WTC11 (cell line): ENCODE measurements around the gene HOXA9. TPM values are rescaled to one million over a fixed set of nuclear protein-coding genes. Genes with fewer than 3 reads are reported as not detected.

ENCODE experiments used
- ATAC-seq: fragments of 200-7000 bp; cut with Tn5 transposase; 2 replicates; pipeline ENCODE4 v1.10.0; 2021; ENCODE audit warnings: mild to moderate bottlenecking, moderate library complexity
- CTCF ChIA-PET: fragments of 300-600 bp; sonication (Branson Sonifier 250); formaldehyde crosslinking; loops from one replicate; lab custom pipeline; 2021; ENCODE audit warnings: antibody characterized with exemption; lab: Charles Lee
- POLR2A ChIA-PET: fragments of 350-600 bp; sonication (Branson Sonifier 250); formaldehyde crosslinking; loops from one replicate; lab custom pipeline; 2021; ENCODE audit warnings: antibody characterized with exemption; lab: Charles Lee
- DNase-seq: peaks from one replicate; pipeline ENCODE4 v3.0.0; 2021; ENCODE audit warnings: low spot score
- H3K27ac Mint-ChIP-seq: 2 replicates; pipeline ENCODE4 v1.8.0; 2021; ENCODE audit warnings: mixed read lengths
- H3K27me3 Mint-ChIP-seq: 2 replicates; pipeline ENCODE4 v1.8.0; 2021; ENCODE audit warnings: low read depth, mild to moderate bottlenecking, moderate library complexity, mixed read lengths
- H3K36me3 Mint-ChIP-seq: 2 replicates; pipeline ENCODE4 v1.8.0; 2021; ENCODE audit warnings: mixed read lengths
- H3K4me1 Mint-ChIP-seq: 2 replicates; pipeline ENCODE4 v1.8.0; 2022; ENCODE audit warnings: mixed read lengths
- H3K4me3 Mint-ChIP-seq: 2 replicates; pipeline ENCODE4 v1.8.0; 2021; ENCODE audit warnings: mild to moderate bottlenecking, moderate library complexity, mixed read lengths
- H3K9me3 Mint-ChIP-seq: 2 replicates; pipeline ENCODE4 v1.8.0; 2021; ENCODE audit warnings: mixed read lengths
- ARID4B ChIP-seq: sonication (generic); formaldehyde crosslinking; IDR thresholded peaks from 2 replicates; pipeline ENCODE4 v1.8.0; 2023; ENCODE audit warnings: missing genetic modification reagents, mild to moderate bottlenecking, borderline replicate concordance
- E2F1 ChIP-seq: sonication (generic); formaldehyde crosslinking; IDR thresholded peaks from 2 replicates; pipeline ENCODE4 v1.8.0; 2022; ENCODE audit warnings: mild to moderate bottlenecking, missing genetic modification reagents
- GRHL2 ChIP-seq: fragments of 250-450 bp; sonication (Bioruptor Pico); IDR thresholded peaks from 2 replicates; pipeline ENCODE4 v1.8.0; 2022; ENCODE audit warnings: mild to moderate bottlenecking, moderate library complexity; ENCODE audit not compliant: insufficient replicate concordance, severe bottlenecking
- HMGA2 ChIP-seq: fragments of 250-450 bp; sonication (Bioruptor Pico); IDR thresholded peaks from 2 replicates; pipeline ENCODE4 v1.4.0; 2021; ENCODE audit warnings: mild to moderate bottlenecking, moderate library complexity
- IRF1 ChIP-seq: sonication (generic); formaldehyde crosslinking; IDR thresholded peaks from 2 replicates; pipeline ENCODE4 v1.8.0; 2023; ENCODE audit warnings: missing genetic modification reagents
- JUN ChIP-seq: sonication (generic); formaldehyde crosslinking; IDR thresholded peaks from 2 replicates; pipeline ENCODE4 v1.8.0; 2023; ENCODE audit warnings: mild to moderate bottlenecking, missing genetic modification reagents
- KAT7 ChIP-seq: sonication (generic); formaldehyde crosslinking; IDR thresholded peaks from 2 replicates; pipeline ENCODE4 v1.8.1; 2023; ENCODE audit warnings: missing genetic modification reagents, mild to moderate bottlenecking, borderline replicate concordance
- NR1H2 ChIP-seq: sonication (generic); formaldehyde crosslinking; IDR thresholded peaks from 2 replicates; pipeline ENCODE4 v1.9.0; 2021; ENCODE audit warnings: mild to moderate bottlenecking, moderate library complexity, missing genetic modification reagents
- RORB ChIP-seq: fragments of 250-450 bp; sonication (Bioruptor Pico); IDR thresholded peaks from 2 replicates; pipeline ENCODE4 v1.9.0; 2021; ENCODE audit warnings: mild to moderate bottlenecking
- SMAD4 ChIP-seq: sonication (generic); formaldehyde crosslinking; IDR thresholded peaks from 2 replicates; pipeline ENCODE4 v1.8.0; 2022; ENCODE audit warnings: mild to moderate bottlenecking, missing genetic modification reagents
- SP1 ChIP-seq: sonication (generic); formaldehyde crosslinking; conservative IDR thresholded peaks from 2 replicates; pipeline ENCODE4 v1.8.1; 2022; ENCODE audit warnings: missing genetic modification reagents
- TEAD1 ChIP-seq: sonication (generic); formaldehyde crosslinking; IDR thresholded peaks from 2 replicates; pipeline ENCODE4 v1.8.0; 2022; ENCODE audit warnings: mild to moderate bottlenecking, missing genetic modification reagents
- ZMAT4 ChIP-seq: fragments of 250-450 bp; sonication (Bioruptor Pico); IDR thresholded peaks from 2 replicates; pipeline ENCODE4 v1.9.0; 2021; ENCODE audit warnings: mild to moderate bottlenecking
- ZNF263 ChIP-seq: sonication (generic); formaldehyde crosslinking; IDR thresholded peaks from 2 replicates; pipeline ENCODE4 v1.8.1; 2022; ENCODE audit warnings: low read depth, mild to moderate bottlenecking, moderate library complexity, missing genetic modification reagents
- ZSCAN18 ChIP-seq: fragments of 250-450 bp; sonication (Bioruptor Pico); IDR thresholded peaks from 2 replicates; pipeline ENCODE4 v2.1.2; 2022; ENCODE audit warnings: mild to moderate bottlenecking, moderate library complexity
- total RNA-seq: library from RNA; stranded (reverse); gene quantifications from 3 replicates; pipeline ENCODE4 v1.2.3, GENCODE V29; 2021
- TF ChIP-seq, protein P1 (sequence below): sonication (generic); formaldehyde crosslinking; IDR thresholded peaks from 2 replicates; pipeline ENCODE4 v1.8.1; 2023; ENCODE audit warnings: mild to moderate bottlenecking, missing genetic modification reagents, moderate library complexity
- TF ChIP-seq, protein P2 (sequence below): sonication (generic); formaldehyde crosslinking; IDR thresholded peaks from 2 replicates; pipeline ENCODE4 v1.8.0; 2022; ENCODE audit warnings: mild to moderate bottlenecking, missing genetic modification reagents
- TF ChIP-seq, protein P3 (sequence below): fragments of 250-450 bp; sonication (Bioruptor Pico); IDR thresholded peaks from 2 replicates; pipeline ENCODE4 v1.8.0; 2021; ENCODE audit warnings: mild to moderate bottlenecking

The HOXA9 gene
- total RNA-seq, 1 experiment from 2014 or later: not detected

DNA sequence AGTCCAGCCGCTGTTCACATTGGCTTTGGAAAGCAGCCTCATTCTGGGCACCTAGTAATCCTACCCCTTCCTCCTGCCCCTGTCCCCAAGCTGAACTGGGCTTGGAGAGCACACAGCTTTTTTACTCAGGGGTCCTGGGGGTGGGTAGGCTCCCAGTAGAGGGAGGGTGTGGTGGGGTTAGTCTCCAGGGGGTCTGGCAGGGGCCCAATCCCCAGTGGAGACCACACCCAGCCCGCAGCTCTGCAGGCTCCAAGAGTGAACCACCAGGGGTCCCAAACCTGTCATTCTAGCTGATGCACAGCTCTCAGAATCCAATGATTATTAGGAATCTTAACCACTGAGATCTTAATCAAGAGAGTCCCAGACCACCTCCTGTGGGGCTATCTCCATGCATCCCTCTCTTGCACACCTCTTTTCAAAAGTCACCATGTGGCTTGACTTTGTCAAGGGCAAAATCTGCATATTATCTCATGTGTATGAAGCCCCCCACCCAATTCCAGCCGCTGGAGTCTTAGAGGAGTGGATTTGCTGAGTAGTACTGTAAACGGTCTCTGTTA lies 17.0 kb upstream of the HOXA9 start:
- H3K27ac Mint-ChIP-seq: no peak overlapping the region

GRCh38 chr7:27181795-27182275 lies 16.5 kb upstream of the HOXA9 start:
- 0 out of 2 replicates have a peak, but pooled peaks cover 3% of the 10 kb centered on the region for H3K36me3 Mint-ChIP-seq
- TF ChIP-seq TEAD1 (no peak), E2F1 (CRISPR knock-in tag) (no peak), ARID4B (CRISPR knock-in tag) (no peak), GRHL2 (CRISPR knock-in tag) (no peak), SMAD4 (no peak), HMGA2 (CRISPR knock-in tag) (no peak), ZMAT4 (CRISPR knock-in tag) (no peak), KAT7 (CRISPR knock-in tag) (no peak)
- TF ChIP-seq, protein P1, sequence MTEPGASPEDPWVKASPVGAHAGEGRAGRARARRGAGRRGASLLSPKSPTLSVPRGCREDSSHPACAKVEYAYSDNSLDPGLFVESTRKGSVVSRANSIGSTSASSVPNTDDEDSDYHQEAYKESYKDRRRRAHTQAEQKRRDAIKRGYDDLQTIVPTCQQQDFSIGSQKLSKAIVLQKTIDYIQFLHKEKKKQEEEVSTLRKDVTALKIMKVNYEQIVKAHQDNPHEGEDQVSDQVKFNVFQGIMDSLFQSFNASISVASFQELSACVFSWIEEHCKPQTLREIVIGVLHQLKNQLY (CRISPR knock-in tag): no peak
- no peak overlapping the region for H3K27ac Mint-ChIP-seq
- ChIA-PET CTCF (no interaction called here), POLR2A (no interaction called here)
- peaks cover 100% of the 10 kb centered on the region for H3K27me3 Mint-ChIP-seq
- ATAC-seq (no peak), DNase-seq (no peak)
- H3K4me3 Mint-ChIP-seq: no peak overlapping the region
- no peaks in the 10 kb centered on the region for H3K9me3 Mint-ChIP-seq
- H3K4me1 Mint-ChIP-seq: peaks cover 37% of the 10 kb centered on the region

More for the DNA sequence above, 17.0 kb upstream of the HOXA9 start:
- CTCF ChIA-PET: interaction anchor here (1.7 kb wide), 1 partner anchor 14 kb away, joined by 5 read pairs; no protein-coding TSS in a partner anchor
- no peak overlapping the region for H3K4me3 Mint-ChIP-seq
- ATAC-seq (no peak), DNase-seq (no peak)
- peaks cover 100% of the 10 kb centered on the region for H3K27me3 Mint-ChIP-seq
- 0 out of 2 replicates have a peak, but pooled peaks cover 3% of the 10 kb centered on the region for H3K36me3 Mint-ChIP-seq
- POLR2A ChIA-PET: no interaction called here
- H3K4me1 Mint-ChIP-seq: peaks cover 41% of the 10 kb centered on the region
- no peak for TF ChIP-seq ZNF263 (CRISPR knock-in tag)
- no peaks in the 10 kb centered on the region for H3K9me3 Mint-ChIP-seq

DNA sequence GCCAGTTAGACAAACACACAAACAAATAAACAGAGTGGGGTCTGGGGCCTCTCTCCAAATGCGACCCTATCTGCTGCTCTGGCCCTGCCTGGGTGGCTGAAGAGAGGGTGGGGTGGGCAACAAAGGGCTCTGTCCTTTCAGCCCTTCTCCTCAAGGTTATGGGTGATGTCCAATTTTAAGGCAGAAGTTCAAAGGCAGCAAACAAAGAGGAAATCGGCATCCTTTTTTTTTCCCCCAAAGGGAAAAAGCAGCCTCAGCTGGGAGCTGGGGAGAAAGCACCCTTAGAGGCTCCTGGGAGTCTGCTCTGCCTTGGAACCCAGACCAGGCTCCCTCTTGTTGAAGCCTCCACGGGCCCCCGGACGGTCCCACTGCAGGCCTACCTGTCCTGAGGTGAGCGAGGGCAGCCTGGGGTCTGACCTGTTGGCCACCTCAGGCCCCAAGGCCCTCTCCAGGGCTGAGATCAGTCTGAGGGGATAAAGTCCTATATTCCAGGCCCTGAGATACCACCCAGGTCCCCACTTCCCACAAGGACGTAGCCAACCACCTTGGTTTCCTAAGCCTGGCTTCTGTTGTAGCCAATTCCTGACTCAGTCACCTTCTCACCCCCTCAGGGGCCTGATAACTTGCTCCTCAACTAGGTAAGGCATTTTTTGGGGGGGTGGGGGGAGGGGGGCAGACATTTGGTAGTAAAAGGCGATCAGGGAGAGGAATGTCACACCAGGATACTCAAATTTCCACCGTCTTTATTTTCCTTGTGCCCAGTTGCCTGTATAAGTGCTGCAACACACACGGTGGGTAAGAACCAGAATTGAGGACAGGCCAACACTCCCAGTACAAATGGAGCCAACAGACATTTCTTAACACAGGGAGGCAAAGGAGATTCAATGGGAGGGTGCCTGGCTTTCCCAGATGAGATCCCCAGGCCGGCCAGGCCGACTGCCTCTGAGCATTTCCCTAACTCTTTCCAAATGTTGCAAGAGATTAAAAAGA lies 15.4 kb upstream of the HOXA9 start:
- ATAC-seq (no peak), DNase-seq (no peak)
- no peak overlapping the region for H3K4me3 Mint-ChIP-seq
- H3K36me3 Mint-ChIP-seq: 0 out of 2 replicates have a peak, but pooled peaks cover under 1% of the 10 kb centered on the region
- ChIA-PET CTCF (interaction anchor here (0.6 to 2.5 kb wide), 43 partner anchors 9 to 914 kb away, joined by 3 to 34 read pairs (median 5); partner anchors contain the start of genes EVX1, HOXA1, HOXA13 and HOXA4), POLR2A (no interaction called here)
- peaks cover 32% of the 10 kb centered on the region for H3K4me1 Mint-ChIP-seq
- H3K9me3 Mint-ChIP-seq: no peaks in the 10 kb centered on the region
- H3K27ac Mint-ChIP-seq: no peak overlapping the region
- H3K27me3 Mint-ChIP-seq: peaks cover 100% of the 10 kb centered on the region
- TF ChIP-seq SMAD4: no peak
- TF ChIP-seq, protein P2, sequence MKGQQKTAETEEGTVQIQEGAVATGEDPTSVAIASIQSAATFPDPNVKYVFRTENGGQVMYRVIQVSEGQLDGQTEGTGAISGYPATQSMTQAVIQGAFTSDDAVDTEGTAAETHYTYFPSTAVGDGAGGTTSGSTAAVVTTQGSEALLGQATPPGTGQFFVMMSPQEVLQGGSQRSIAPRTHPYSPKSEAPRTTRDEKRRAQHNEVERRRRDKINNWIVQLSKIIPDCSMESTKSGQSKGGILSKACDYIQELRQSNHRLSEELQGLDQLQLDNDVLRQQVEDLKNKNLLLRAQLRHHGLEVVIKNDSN (CRISPR knock-in tag): no peak
- TF ChIP-seq NR1H2: no peak
- TF ChIP-seq SP1: no peak
- no peak for TF ChIP-seq RORB (CRISPR knock-in tag)
- TF ChIP-seq JUN (CRISPR knock-in tag): no peak
- TF ChIP-seq, protein P3, sequence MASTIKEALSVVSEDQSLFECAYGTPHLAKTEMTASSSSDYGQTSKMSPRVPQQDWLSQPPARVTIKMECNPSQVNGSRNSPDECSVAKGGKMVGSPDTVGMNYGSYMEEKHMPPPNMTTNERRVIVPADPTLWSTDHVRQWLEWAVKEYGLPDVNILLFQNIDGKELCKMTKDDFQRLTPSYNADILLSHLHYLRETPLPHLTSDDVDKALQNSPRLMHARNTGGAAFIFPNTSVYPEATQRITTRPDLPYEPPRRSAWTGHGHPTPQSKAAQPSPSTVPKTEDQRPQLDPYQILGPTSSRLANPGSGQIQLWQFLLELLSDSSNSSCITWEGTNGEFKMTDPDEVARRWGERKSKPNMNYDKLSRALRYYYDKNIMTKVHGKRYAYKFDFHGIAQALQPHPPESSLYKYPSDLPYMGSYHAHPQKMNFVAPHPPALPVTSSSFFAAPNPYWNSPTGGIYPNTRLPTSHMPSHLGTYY (CRISPR knock-in tag): no peak
- TF ChIP-seq IRF1 (CRISPR knock-in tag): no peak
- TF ChIP-seq ZSCAN18 (CRISPR knock-in tag): no peak
